ENCODE data around the gene CCNT1. TPM values are rescaled to one million over a fixed set of nuclear protein-coding genes. Genes with fewer than 3 reads are reported as not detected.

Gene CCNT1
- total and polyA plus RNA-seq, 2 of the 4 experiments (the other 2 are of a cell fraction) = 9.0 to 74.0 TPM

DNA sequence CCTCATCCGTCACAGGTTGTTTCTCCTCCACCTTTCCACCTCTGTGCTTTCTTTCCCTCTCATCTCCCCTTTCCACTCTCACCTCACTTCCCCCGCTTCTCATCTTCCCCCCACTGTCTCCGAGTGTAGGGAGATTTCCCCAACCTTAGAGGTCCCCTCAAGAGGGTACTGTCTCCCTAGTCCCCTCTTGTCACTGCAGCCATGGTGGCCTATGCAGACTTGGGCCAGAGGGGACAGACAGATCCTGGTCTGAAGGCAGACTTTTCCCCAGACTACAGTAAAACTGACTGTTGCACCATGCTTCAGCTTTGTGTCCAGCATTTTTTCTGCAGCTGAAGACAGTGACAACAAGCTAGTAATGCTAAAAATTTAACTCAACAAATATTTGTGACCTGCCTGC lies 75.7 kb downstream of the CCNT1 start:
- Histone ChIP-seq H3K4ac (ENCODE audit: low read depth, low read length) (no peak overlapping the region), H3K56ac (ENCODE audit: extremely low read depth, insufficient read depth, low read length) (no peak overlapping the region), H3K79me1 (ENCODE audit: low read depth in 1 of 2, low read length in 2 of 2) (no peaks in the 10 kb centered on the region), H4K8ac (ENCODE audit: low read depth in 2 of 2, low read length in 2 of 2) (no peak overlapping the region), H2BK20ac (ENCODE audit: low read depth, low read length) (no peak overlapping the region), H4K20me1 (ENCODE audit: insufficient read depth, low read length) (no peaks in the 10 kb centered on the region), H2BK5ac (ENCODE audit: low read depth, low read length, poor library complexity, severe bottlenecking) (no peak overlapping the region), H3K14ac (replicated peaks; ENCODE audit: low read depth, low read length) (no peak overlapping the region), H3K27ac (ENCODE audit: insufficient read depth, low read length) (no peak overlapping the region), H3K36me3 (ENCODE audit: control insufficient read depth, insufficient read depth, low read length) (peaks cover 2% of the 10 kb centered on the region; the same call in 1 of the 2 replicates), H3K23ac (ENCODE audit: low read depth, low read length) (no peak overlapping the region), H3K4me1 (ENCODE audit: control insufficient read depth, insufficient read depth, low read length) (no peaks in the 10 kb centered on the region), H3K18ac (ENCODE audit: low read depth, low read length) (no peak overlapping the region), H2AK5ac (ENCODE audit: low read depth, low read length) (no peak overlapping the region), H3K9me1 (ENCODE audit: insufficient read depth, low read length) (no peaks in the 10 kb centered on the region), H4K5ac (ENCODE audit: low read depth, low read length) (no peak overlapping the region), H3K27me3 (ENCODE audit: control insufficient read depth, insufficient read depth, low read length) (no peaks in the 10 kb centered on the region), H3K4me2 (ENCODE audit: low read depth, low read length) (no peak overlapping the region), H4K91ac (ENCODE audit: insufficient read depth, low read depth, low read length) (no peak overlapping the region), H2AFZ (replicated peaks; ENCODE audit: low read length, poor library complexity) (no peak overlapping the region), H3K4me3 (ENCODE audit: insufficient read depth, low read depth, low read length) (no peak overlapping the region), H3K9ac (ENCODE audit: low read depth, low read length) (no peak overlapping the region), H2AK9ac (replicated peaks; ENCODE audit: low read depth, low read length, poor library complexity) (no peak overlapping the region), H2BK120ac (ENCODE audit: low read depth, low read length) (no peak overlapping the region), H2BK15ac (ENCODE audit: low read depth, low read length) (no peak overlapping the region), H3K9me3 (ENCODE audit: control insufficient read depth, insufficient read depth, low read length) (no peaks in the 10 kb centered on the region)
- TF ChIP-seq RAD21 (IDR thresholded peaks at IDR 0.05; ENCODE audit: low read length) (no peak), MAZ (IDR thresholded peaks at IDR 0.05; ENCODE audit: borderline replicate concordance, low read depth, low read length) (no peak), SMC3 (IDR thresholded peaks at IDR 0.05; ENCODE audit: low read depth, low read length) (no peak), MXI1 (IDR thresholded peaks at IDR 0.05; ENCODE audit: borderline replicate concordance, low read depth, low read length) (no peak), RCOR1 (IDR thresholded peaks at IDR 0.05; ENCODE audit: insufficient replicate concordance, low read length) (no peak), CHD1 (IDR thresholded peaks at IDR 0.05; ENCODE audit: low read depth, low read length) (no peak), FOS (IDR thresholded peaks at IDR 0.05; ENCODE audit: low read depth, low read length) (no peak)
- TF ChIP-seq, protein P1, sequence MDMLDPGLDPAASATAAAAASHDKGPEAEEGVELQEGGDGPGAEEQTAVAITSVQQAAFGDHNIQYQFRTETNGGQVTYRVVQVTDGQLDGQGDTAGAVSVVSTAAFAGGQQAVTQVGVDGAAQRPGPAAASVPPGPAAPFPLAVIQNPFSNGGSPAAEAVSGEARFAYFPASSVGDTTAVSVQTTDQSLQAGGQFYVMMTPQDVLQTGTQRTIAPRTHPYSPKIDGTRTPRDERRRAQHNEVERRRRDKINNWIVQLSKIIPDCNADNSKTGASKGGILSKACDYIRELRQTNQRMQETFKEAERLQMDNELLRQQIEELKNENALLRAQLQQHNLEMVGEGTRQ (IDR thresholded peaks at IDR 0.05; ENCODE audit: low read depth, low read length) = no peak
- TF ChIP-seq, protein P2, sequence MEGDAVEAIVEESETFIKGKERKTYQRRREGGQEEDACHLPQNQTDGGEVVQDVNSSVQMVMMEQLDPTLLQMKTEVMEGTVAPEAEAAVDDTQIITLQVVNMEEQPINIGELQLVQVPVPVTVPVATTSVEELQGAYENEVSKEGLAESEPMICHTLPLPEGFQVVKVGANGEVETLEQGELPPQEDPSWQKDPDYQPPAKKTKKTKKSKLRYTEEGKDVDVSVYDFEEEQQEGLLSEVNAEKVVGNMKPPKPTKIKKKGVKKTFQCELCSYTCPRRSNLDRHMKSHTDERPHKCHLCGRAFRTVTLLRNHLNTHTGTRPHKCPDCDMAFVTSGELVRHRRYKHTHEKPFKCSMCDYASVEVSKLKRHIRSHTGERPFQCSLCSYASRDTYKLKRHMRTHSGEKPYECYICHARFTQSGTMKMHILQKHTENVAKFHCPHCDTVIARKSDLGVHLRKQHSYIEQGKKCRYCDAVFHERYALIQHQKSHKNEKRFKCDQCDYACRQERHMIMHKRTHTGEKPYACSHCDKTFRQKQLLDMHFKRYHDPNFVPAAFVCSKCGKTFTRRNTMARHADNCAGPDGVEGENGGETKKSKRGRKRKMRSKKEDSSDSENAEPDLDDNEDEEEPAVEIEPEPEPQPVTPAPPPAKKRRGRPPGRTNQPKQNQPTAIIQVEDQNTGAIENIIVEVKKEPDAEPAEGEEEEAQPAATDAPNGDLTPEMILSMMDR (conservative IDR thresholded peaks at IDR 0.05; ENCODE audit: low read depth, low read length) = no peak
- ChIA-PET POLR2A (ENCODE audit: unreplicated experiment) (no interaction called here), CTCF (no interaction called here)
- DNase-seq (no peak), ATAC-seq (ENCODE audit: low read depth) (no peak)
- no TSS peak for BruUV-seq (replicated peaks)
- dilution Hi-C loops (cut with HindIII; ENCODE audit: low sequenced_read_pairs, unreplicated experiment) (no loop called here), intact Hi-C loops (cut with micrococcal nuclease) (no loop called here), in situ Hi-C loops (cut with MboI; ENCODE audit: low sequenced_read_pairs) (no loop called here)
- 100% methylated on average over 1 of the region's 3 CpGs; no CpG with 5 or more reads in 1 of the 2 experiments for WGBS, 2 experiments (ENCODE audit: extremely low coverage in 2 of 2, insufficient read length in 1 of 2)
